Mucosa of rectum (tissue), 2 donors: ENCODE data around the gene FOXJ3.

Experiments used
- H3K27ac ChIP-seq, 2 donors: one replicate each; pipeline ENCODE4 v1.7.0; 2013; ENCODE audit warnings: inconsistent platforms in 2 of 2, low read depth in 2 of 2, low read length in 2 of 2
- H3K27me3 ChIP-seq, 2 donors: one replicate each; pipeline ENCODE4 v1.7.0; 2013; ENCODE audit warnings: low read length in 2 of 2; ENCODE audit not compliant: control insufficient read depth in 2 of 2, insufficient read depth in 2 of 2
- H3K36me3 ChIP-seq, 2 donors: one replicate each; pipeline ENCODE4 v1.7.0; 2013; ENCODE audit warnings: low read length in 2 of 2; ENCODE audit not compliant: control insufficient read depth in 2 of 2, insufficient read depth in 2 of 2
- H3K4me1 ChIP-seq, 2 donors: one replicate each; pipeline ENCODE4 v1.7.0; 2013; ENCODE audit warnings: low read length in 2 of 2, mild to moderate bottlenecking in 1 of 2; ENCODE audit not compliant: control insufficient read depth in 2 of 2, insufficient read depth in 2 of 2
- H3K4me3 ChIP-seq, 2 donors: one replicate each; pipeline ENCODE4 v1.7.0; 2013; ENCODE audit warnings: low read length in 2 of 2
- H3K9ac ChIP-seq, 2 donors: one replicate each; pipeline ENCODE4 v1.7.0; 2013; ENCODE audit warnings: low read length in 2 of 2, low read depth in 1 of 2, mild to moderate bottlenecking in 1 of 2
- H3K9me3 ChIP-seq, 2 donors: one replicate each; pipeline ENCODE4 v1.7.0; 2013; ENCODE audit warnings: low read length in 2 of 2; ENCODE audit not compliant: control insufficient read depth in 2 of 2
- donor health status: healthy.
- donor health status: Normal muscosa, but diverticular disease.

FOXJ3 gene

DNA sequence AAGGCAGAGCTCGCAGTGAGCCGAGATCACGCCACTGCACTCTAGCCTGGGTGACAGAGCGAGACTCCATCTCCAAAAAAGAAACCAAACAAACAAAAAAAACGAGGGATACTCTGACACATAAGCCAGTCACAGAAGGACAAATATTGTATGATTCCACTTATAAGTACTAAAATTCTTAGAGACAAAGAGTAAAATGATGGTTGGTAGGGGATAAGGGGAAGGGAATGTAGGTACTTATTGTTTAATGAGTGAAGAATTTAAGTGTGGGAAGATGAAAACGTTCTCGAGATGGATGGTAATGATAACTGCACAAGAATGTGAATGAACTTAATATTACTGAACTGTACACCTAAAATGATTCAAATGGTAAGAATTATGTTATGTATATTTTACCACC is 103.8 kb downstream of the FOXJ3 start:
- Histone ChIP-seq H3K9ac (no peak overlapping the region), H3K27ac (no peak overlapping the region), H3K4me3 (no peak overlapping the region), H3K4me1 (no peaks in the 10 kb centered on the region), H3K27me3 (no peaks in the 10 kb centered on the region), H3K9me3 (peaks cover 0 to 3% of the 10 kb centered on the region in 2 donors), H3K36me3 (no peaks in the 10 kb centered on the region)

DNA sequence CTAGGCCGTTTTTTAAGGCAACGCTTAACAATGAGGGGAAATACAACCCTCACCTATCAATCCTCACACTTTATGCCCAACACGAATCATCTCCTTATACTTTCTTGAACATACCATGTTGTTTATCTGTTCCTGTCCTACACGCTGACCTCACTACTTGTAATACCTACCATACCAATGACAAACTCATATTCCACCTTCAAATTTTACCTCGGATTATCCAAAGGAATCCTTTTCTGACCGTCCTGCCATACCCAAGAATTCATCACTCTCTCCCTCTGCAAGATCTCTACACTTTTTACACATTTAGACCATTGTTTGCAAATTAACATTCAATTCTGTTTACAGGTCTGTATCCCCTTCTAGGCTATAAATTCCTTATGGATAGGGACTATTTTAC is 106.1 kb downstream of the FOXJ3 start:
- no peak overlapping the region for H3K4me3 ChIP-seq
- H3K9ac ChIP-seq, result no peak overlapping the region
- no peaks in the 10 kb centered on the region for H3K9me3 ChIP-seq
- H3K27me3 ChIP-seq, result no peaks in the 10 kb centered on the region
- no peaks in the 10 kb centered on the region for H3K4me1 ChIP-seq
- H3K36me3 ChIP-seq, result no peaks in the 10 kb centered on the region
- no peak overlapping the region for H3K27ac ChIP-seq

DNA sequence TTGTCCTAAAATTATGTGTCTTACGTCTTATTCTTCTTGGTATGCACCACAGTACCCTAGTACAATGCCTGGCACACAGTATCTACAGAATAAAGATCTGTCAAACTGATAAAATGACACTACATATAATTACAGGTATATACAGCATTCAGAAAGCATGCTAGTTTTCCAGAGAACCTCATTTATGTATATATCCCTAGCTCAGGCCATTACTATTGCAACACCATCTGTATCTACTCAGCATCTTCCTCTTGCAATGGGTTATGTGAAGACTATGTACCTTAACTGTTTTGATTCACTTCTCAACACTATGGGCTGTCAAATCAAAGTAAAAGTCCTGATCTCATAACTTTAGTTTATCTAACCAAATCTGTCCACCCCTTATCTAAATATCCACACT is 112.0 kb downstream of the FOXJ3 start:
- Histone ChIP-seq H3K27ac (no peak overlapping the region), H3K27me3 (no peaks in the 10 kb centered on the region), H3K4me1 (no peaks in the 10 kb centered on the region), H3K9ac (no peak overlapping the region), H3K9me3 (no peaks in the 10 kb centered on the region), H3K4me3 (no peak overlapping the region), H3K36me3 (no peaks in the 10 kb centered on the region)

DNA sequence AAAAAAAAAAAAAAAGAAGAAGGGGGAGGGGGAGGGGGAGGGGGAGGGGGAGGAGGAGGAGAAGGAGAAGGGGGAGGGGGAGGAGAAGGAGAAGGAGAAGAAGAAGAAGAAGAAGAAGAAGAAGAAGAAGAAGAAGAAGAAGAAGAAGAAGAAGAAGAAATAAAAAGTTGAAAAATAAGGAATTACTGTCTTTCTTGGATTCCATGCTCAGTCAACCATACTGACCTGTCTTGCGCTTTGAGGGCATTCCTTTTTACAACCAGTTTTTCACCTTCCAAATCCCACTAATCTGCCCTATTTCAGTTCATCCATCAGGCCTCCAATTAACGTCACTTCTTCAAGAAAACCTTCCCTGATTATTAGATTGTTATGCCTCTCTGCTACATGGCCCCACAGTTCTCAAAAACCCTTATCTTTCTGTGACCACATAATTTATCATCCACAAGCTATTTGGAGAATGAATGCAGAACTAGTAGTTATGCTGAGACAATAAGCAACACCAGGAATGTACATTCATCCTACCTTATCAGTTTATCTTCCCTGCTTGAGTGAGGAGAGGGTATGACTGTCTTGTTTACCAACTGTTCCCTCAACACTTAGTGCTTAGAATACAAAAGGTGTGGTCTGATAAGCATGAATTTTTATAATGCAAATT is 113.0 kb downstream of the FOXJ3 start:
- no peaks in the 10 kb centered on the region for H3K36me3 ChIP-seq
- no peaks in the 10 kb centered on the region for H3K4me1 ChIP-seq
- no peaks in the 10 kb centered on the region for H3K9me3 ChIP-seq
- no peaks in the 10 kb centered on the region for H3K27me3 ChIP-seq
- no peak overlapping the region for H3K4me3 ChIP-seq
- no peak overlapping the region for H3K27ac ChIP-seq
- no peak overlapping the region for H3K9ac ChIP-seq

DNA sequence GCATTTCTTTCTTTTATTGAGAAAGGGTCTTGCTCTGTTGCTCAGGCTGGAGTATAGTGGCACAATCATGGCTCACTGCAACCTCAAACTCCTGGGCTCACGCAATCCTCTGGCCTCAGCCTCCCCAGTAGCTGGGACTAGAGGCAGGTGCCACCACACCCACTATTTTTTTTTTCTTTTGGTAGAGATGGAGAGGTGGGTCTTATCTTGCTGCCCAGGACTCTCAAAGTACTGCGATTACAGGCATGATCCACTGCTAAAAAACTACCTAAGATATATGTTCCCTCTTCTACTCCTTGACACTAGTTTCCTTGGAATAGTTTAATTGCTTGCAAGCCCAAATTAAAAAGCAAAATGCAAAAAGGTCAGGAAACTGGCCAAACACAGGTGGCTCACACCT is 113.6 kb downstream of the FOXJ3 start:
- no peaks in the 10 kb centered on the region for H3K36me3 ChIP-seq
- no peak overlapping the region for H3K9ac ChIP-seq
- no peaks in the 10 kb centered on the region for H3K4me1 ChIP-seq
- no peak overlapping the region for H3K27ac ChIP-seq
- H3K4me3 ChIP-seq, result no peak overlapping the region
- H3K9me3 ChIP-seq, result no peaks in the 10 kb centered on the region
- no peaks in the 10 kb centered on the region for H3K27me3 ChIP-seq

DNA sequence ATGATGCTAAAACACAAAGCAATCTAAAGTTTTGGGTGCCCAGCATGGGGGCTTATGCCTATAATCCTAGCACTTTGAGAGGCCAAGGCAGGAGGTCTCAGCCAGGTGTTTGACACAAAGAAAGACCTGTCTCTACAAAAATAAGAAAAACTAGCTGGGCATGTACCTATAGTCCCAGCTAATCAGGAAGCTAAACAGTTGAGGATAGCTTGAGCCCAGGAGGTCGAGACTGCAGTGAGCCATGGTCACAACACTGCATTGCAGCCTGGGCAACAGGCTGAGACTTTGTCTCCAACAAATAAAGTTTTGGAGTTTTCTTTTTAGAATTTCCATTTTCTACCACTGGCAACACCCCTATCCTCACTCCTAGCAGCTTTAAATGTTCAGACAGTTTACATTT is 115.4 kb downstream of the FOXJ3 start:
- Histone ChIP-seq H3K9ac (no peak overlapping the region), H3K27me3 (no peaks in the 10 kb centered on the region), H3K27ac (no peak overlapping the region), H3K4me1 (no peaks in the 10 kb centered on the region), H3K4me3 (no peak overlapping the region), H3K9me3 (no peaks in the 10 kb centered on the region), H3K36me3 (no peaks in the 10 kb centered on the region)

DNA sequence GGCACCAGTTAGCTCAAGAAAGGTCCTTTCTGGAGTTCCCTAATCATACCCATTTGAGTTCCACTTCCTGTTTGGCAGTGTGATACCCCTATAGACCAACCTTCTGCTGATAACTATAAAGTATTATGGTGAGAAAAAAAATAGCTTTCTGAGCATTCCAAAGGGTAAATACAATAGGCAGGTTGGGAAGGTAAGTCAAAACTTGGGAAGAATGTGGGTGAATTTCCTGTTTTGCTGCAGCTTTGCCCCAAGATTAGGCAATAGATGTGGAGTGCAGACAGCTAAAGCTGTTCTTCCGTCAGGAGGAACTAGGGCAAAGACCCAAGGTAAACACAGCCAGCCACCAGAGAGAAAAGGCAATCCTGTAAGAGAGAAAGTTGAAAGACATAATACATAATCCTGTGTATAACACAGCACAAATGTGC is 120.6 kb downstream of the FOXJ3 start:
- Histone ChIP-seq H3K27ac (peak overlapping the region in 1 of 2 donors; percentile 50), H3K27me3 (no peaks in the 10 kb centered on the region), H3K36me3 (no peaks in the 10 kb centered on the region), H3K9me3 (no peaks in the 10 kb centered on the region), H3K4me3 (no peak overlapping the region), H3K4me1 (peaks cover 3 to 10% of the 10 kb centered on the region in 2 donors), H3K9ac (no peak overlapping the region)

DNA sequence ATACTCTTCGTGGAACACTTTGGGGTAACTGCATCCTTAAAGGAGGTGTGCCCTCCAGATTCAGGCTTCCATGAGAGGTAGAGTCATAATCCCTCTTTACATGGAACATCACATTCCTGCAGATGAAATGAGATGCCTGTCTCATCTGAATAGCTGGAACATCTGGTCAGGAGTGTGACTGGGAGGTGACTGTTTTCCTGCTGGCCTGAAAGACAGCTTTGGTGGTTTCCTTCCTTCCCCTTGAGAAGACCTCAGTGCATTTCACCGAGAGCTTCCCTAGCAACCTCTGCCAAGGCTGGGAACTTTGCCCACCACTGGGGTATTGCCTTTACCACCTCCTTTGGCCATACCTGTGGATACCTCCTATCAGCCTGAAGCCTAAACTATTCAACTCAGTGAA is 123.8 kb downstream of the FOXJ3 start:
- no peaks in the 10 kb centered on the region for H3K27me3 ChIP-seq
- H3K9ac ChIP-seq, result no peak overlapping the region
- H3K4me1 ChIP-seq, result peaks cover 3 to 10% of the 10 kb centered on the region in 2 donors
- no peak overlapping the region for H3K4me3 ChIP-seq
- H3K36me3 ChIP-seq, result no peaks in the 10 kb centered on the region
- no peak overlapping the region for H3K27ac ChIP-seq
- no peaks in the 10 kb centered on the region for H3K9me3 ChIP-seq

DNA sequence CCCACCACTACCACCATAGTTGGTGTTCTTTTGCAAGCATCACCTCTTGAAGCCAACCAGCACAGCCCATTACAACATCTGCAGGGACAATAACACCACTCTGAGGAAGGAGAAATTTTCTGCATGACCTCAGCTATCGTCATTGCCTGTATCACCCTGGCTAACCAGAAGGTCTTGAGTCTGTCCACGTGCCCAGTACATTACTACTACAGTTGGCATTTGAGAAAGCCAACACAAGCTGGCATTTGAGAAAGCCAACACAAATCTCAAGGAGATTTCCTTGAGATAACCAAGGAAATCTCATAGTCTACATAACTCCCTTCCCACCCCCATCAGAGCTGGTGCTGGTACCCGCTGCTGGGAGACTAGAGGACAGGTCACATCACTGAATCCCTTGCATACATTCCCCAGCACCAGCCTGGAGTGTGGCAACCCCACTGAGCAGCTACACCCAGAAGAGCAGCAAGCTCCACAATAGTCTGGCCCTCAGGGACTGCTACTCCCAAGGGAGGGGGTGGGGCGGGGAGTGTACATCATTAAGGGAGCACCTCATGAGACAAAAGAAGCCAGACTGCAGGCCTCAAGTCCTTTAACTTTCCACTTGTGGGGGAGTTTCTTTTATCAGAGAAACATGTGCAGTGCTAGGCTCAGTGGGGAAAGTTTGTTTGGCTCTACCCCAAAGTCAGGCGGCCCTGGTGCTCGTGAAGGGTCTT is 124.5 kb downstream of the FOXJ3 start:
- no peak overlapping the region for H3K9ac ChIP-seq

DNA sequence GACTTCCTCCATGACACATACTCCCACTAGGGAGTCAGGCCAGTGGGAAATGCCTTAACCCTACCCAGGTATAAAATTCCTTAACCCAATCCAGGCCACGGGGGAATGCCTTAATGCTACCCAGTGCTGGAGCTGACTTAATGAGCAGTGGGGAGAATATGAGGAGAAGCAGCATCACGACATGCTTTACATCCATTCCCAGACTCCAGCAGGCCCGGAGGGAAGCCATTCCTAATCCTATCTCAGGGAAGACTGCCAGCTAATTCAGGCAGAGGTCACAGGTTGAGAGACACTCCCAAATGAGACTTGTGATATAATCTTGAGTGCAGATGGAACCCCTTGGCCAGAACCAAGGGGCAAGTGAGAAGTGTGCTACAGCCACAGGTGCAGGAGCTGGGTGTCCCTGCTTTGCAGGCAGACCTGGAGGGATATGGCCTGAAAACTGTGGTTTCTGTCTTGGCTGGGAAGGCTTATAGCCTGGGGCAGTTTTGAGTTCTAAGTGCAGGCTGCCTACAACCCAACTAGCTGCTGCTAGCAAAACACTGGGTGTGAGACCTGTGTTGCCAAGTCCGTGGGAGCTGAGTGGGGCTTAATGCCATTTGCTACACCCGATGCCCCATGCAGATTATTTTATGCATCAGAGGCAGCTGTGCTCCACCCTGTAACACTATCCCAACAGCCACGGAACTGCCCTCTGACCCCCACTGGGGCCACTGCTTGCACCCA is 125.3 kb downstream of the FOXJ3 start:
- Histone ChIP-seq H3K9ac (no peak overlapping the region), H3K4me3 (no peak overlapping the region), H3K36me3 (no peaks in the 10 kb centered on the region), H3K4me1 (peaks cover 3 to 10% of the 10 kb centered on the region in 2 donors), H3K9me3 (no peaks in the 10 kb centered on the region), H3K27ac (no peak overlapping the region), H3K27me3 (no peaks in the 10 kb centered on the region)

More for the DNA sequence above, 124.5 kb downstream of the FOXJ3 start:
- Histone ChIP-seq H3K27ac (no peak overlapping the region), H3K36me3 (no peaks in the 10 kb centered on the region), H3K9me3 (no peaks in the 10 kb centered on the region), H3K27me3 (no peaks in the 10 kb centered on the region), H3K4me3 (no peak overlapping the region), H3K4me1 (peaks cover 3 to 10% of the 10 kb centered on the region in 2 donors)
